PC-9 (cell line): ENCODE data around the gene SYCN. TPM values are rescaled to one million over a fixed set of nuclear protein-coding genes. Genes with fewer than 3 reads are reported as not detected.

Source experiments
- BruUV-seq: library from RNA; stranded (reverse); fragments of 400-500 nt; replicated peaks from 2 replicates; lab custom pipeline; 2021; lab: Mats Ljungman, UMichigan
- CTCF ChIA-PET: fragments of 300-600 bp; sonication (Branson Sonifier 250); formaldehyde crosslinking; loops from one replicate; lab custom pipeline; 2022; ENCODE audit warnings: antibody characterized with exemption; lab: Charles Lee
- POLR2A ChIA-PET: fragments of 300-600 bp; sonication (Branson Sonifier 250); formaldehyde crosslinking; loops from one replicate; lab custom pipeline; 2022; ENCODE audit warnings: antibody characterized with exemption; ENCODE audit not compliant: unreplicated experiment; lab: Charles Lee
- DNase-seq, 2 experiments: peaks; one replicate each; pipeline versions ENCODE4 v3.0.0 to v3.0.0-alpha.2; 2015 to 2022; ENCODE audit warnings: mixed read lengths in 1 of 2
- H2AFZ ChIP-seq: fragments of 200-600 bp; sonication (generic); 2 replicates; pipeline ENCODE4 v1.8.1; 2017; ENCODE audit warnings: antibody characterized with exemption
- H3F3A ChIP-seq: fragments of 200-600 bp; sonication (generic); 2 replicates; pipeline ENCODE4 v1.8.1; 2017; ENCODE audit warnings: antibody characterized with exemption, mild to moderate bottlenecking, low read depth; ENCODE audit not compliant: insufficient read depth
- H3K27ac ChIP-seq: fragments of 200-600 bp; sonication (generic); 2 replicates; pipeline ENCODE4 v1.6.1; 2016; ENCODE audit warnings: mixed run types
- H3K27me3 ChIP-seq: fragments of 200-600 bp; sonication (generic); 2 replicates; pipeline ENCODE4 v1.6.1; 2016; ENCODE audit warnings: low read depth, mixed run types; ENCODE audit not compliant: insufficient read depth
- H3K36me3 ChIP-seq: fragments of 200-600 bp; sonication (generic); 2 replicates; pipeline ENCODE4 v1.6.1; 2016; ENCODE audit warnings: low read depth, mixed run types
- H3K4me1 ChIP-seq: fragments of 200-600 bp; sonication (generic); replicated peaks from 2 replicates; pipeline ENCODE4 v1.6.1; 2016; ENCODE audit warnings: mixed run types; ENCODE audit not compliant: insufficient read depth
- H3K4me2 ChIP-seq: fragments of 200-600 bp; sonication (generic); 2 replicates; pipeline ENCODE4 v1.6.1; 2017; ENCODE audit warnings: mixed run types
- H3K4me3 ChIP-seq: fragments of 200-600 bp; sonication (generic); 2 replicates; pipeline ENCODE4 v1.6.1; 2016; ENCODE audit warnings: mixed run types
- H3K79me2 ChIP-seq: fragments of 200-600 bp; sonication (generic); 2 replicates; pipeline ENCODE4 v1.6.1; 2017; ENCODE audit warnings: low read depth, mixed run types
- H3K9me2 ChIP-seq: fragments of 200-600 bp; sonication (generic); 2 replicates; pipeline ENCODE4 v1.8.1; 2017; ENCODE audit warnings: mild to moderate bottlenecking; ENCODE audit not compliant: insufficient read depth
- H3K9me3 ChIP-seq: fragments of 200-600 bp; sonication (generic); 2 replicates; pipeline ENCODE4 v1.8.1; 2016; ENCODE audit warnings: low read depth; ENCODE audit not compliant: insufficient read depth
- H4K20me1 ChIP-seq: fragments of 200-600 bp; sonication (generic); 2 replicates; pipeline ENCODE4 v1.8.1; 2017; ENCODE audit not compliant: insufficient read depth
- CTCF ChIP-seq: fragments of 200-600 bp; sonication (generic); conservative IDR thresholded peaks from 2 replicates; pipeline ENCODE4 v1.6.1; 2017; ENCODE audit warnings: mixed run types, antibody characterized with exemption, mild to moderate bottlenecking, moderate library complexity
- EZH2 ChIP-seq: fragments of 200-600 bp; sonication (generic); IDR thresholded peaks from 2 replicates; pipeline ENCODE4 v1.8.0; 2017; ENCODE audit warnings: antibody characterized with exemption, low read depth
- intact Hi-C: fragments of 100-400 bp; cut with micrococcal nuclease; formaldehyde crosslinking; loops from one replicate; pipeline ENCODE4 v1.10.0; 2022; ENCODE audit not compliant: unreplicated experiment
- total RNA-seq: library from RNA; stranded (reverse); gene quantifications from 2 replicates; pipeline ENCODE4 v1.2.3, GENCODE V29; 2021

SYCN gene
- total RNA-seq, 1 experiment from 2014 or later = not detected

GRCh38 chr19:39196320-39196719 is 7.7 kb downstream of the SYCN start:
- H3K9me2 ChIP-seq = no peaks in the 10 kb centered on the region
- POLR2A ChIA-PET = no interaction called here
- H3K9me3 ChIP-seq = no peaks in the 10 kb centered on the region
- H3K4me3 ChIP-seq = peak overlapping the region; percentile 47; the same call in 1 of the 2 replicates
- no peaks in the 10 kb centered on the region for H3K36me3 ChIP-seq
- BruUV-seq = no TSS peak
- H3K27me3 ChIP-seq = no peaks in the 10 kb centered on the region
- H3K4me1 ChIP-seq = peaks cover 56% of the 10 kb centered on the region
- no peaks in the 10 kb centered on the region for H4K20me1 ChIP-seq
- no peak for TF ChIP-seq CTCF
- no peak for TF ChIP-seq EZH2
- peaks cover 36% of the 10 kb centered on the region for H3F3A ChIP-seq
- DNase-seq = no peak
- H3K4me2 ChIP-seq = peak overlapping the region; percentile 73
- CTCF ChIA-PET = interaction anchor here (0.6 kb wide), 1 partner anchor 216 kb away, joined by 3 read pairs; the partner anchor contains the start of gene PLEKHG2
- H3K27ac ChIP-seq = peak overlapping the region; percentile 65
- intact Hi-C loops = loop anchor here (2.0 kb wide), 1 partner anchor 74 kb away; no protein-coding TSS in a partner anchor
- H3K79me2 ChIP-seq = no peaks in the 10 kb centered on the region
- peak overlapping the region; percentile 47; the same call in 1 of the 2 replicates for H2AFZ ChIP-seq

GRCh38 chr19:39195755-39196154 is 8.3 kb downstream of the SYCN start:
- DNase-seq = peak; percentile 59 to 78
- H3K4me3 ChIP-seq = peak overlapping the region; percentile 47; the same call in 1 of the 2 replicates
- peak overlapping the region; percentile 73 for H3K4me2 ChIP-seq
- ChIA-PET POLR2A (interaction anchor here (0.7 kb wide), 1 partner anchor 234 kb away, joined by 4 read pairs; no protein-coding TSS in a partner anchor), CTCF (interaction anchor here (0.6 to 1.0 kb wide), 2 partner anchors 73 to 216 kb away, joined by 3 read pairs; partner anchors contain the start of gene PLEKHG2)
- no peaks in the 10 kb centered on the region for H3K79me2 ChIP-seq
- no TSS peak for BruUV-seq
- no peak for TF ChIP-seq EZH2
- no peak for TF ChIP-seq CTCF
- H3K27me3 ChIP-seq = no peaks in the 10 kb centered on the region
- H3K4me1 ChIP-seq = peaks cover 56% of the 10 kb centered on the region
- intact Hi-C loops = loop anchor here (2.0 kb wide), 1 partner anchor 73 kb away; no protein-coding TSS in a partner anchor
- peak overlapping the region; percentile 65 for H3K27ac ChIP-seq
- H2AFZ ChIP-seq = peak overlapping the region; percentile 47
- H3K9me2 ChIP-seq = no peaks in the 10 kb centered on the region
- no peaks in the 10 kb centered on the region for H3K9me3 ChIP-seq
- H3K36me3 ChIP-seq = no peaks in the 10 kb centered on the region
- peaks cover 38% of the 10 kb centered on the region for H3F3A ChIP-seq
- no peaks in the 10 kb centered on the region for H4K20me1 ChIP-seq

GRCh38 chr19:39194832-39195542 is 9.1 kb downstream of the SYCN start:
- H2AFZ ChIP-seq = no peak overlapping the region

More at GRCh38 chr19:39194832-39195542, 9.1 kb downstream of the SYCN start:
- peak overlapping the region; percentile 73 for H3K4me2 ChIP-seq
- no peaks in the 10 kb centered on the region for H4K20me1 ChIP-seq
- BruUV-seq = no TSS peak
- intact Hi-C loops = no loop called here
- peak; percentile 32 to 61 for DNase-seq
- peak overlapping the region; percentile 65 for H3K27ac ChIP-seq
- H3K4me1 ChIP-seq = peaks cover 56% of the 10 kb centered on the region
- H3F3A ChIP-seq = peaks cover 41% of the 10 kb centered on the region
- H3K9me3 ChIP-seq = no peaks in the 10 kb centered on the region
- H3K4me3 ChIP-seq = peak overlapping the region; percentile 47; the same call in 1 of the 2 replicates
- POLR2A ChIA-PET = interaction anchor here (0.7 kb wide), 1 partner anchor 233 kb away, joined by 4 read pairs; no protein-coding TSS in a partner anchor
- no peaks in the 10 kb centered on the region for H3K9me2 ChIP-seq
- no peaks in the 10 kb centered on the region for H3K36me3 ChIP-seq
- no peaks in the 10 kb centered on the region for H3K27me3 ChIP-seq
- CTCF ChIA-PET = interaction anchor here (0.6 to 1.0 kb wide), 2 partner anchors 56 to 73 kb away, joined by 3 to 4 read pairs; no protein-coding TSS in a partner anchor
- H3K79me2 ChIP-seq = no peaks in the 10 kb centered on the region
- TF ChIP-seq EZH2 (no peak), CTCF (no peak)
